Measurements from ENCODE around the gene CLPSL1.

Gene CLPSL1

DNA sequence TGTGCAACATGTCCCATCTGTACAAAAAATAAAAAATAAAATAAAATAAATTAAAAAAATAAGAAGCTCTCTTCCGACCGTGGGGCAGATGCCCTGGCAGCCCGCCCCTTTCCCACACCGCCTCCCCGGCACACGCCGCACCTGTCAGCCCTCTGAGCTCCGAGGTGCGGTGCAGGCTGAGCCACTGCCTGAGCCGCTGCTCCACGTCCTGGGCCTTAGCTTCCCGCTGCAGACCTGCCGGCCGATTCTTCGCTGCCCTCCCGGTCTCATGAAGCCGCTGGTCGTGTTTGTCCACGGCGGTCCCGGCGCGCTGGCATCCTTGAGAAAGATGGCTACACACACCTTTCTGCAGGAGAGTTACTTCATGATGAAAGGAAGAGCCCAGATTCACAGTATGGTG lies 15.1 kb upstream of the CLPSL1 start:
- Histone ChIP-seq H3K79me1 (ENCODE audit: low read length) (no peaks in the 10 kb centered on the region), H3K36me3 (ENCODE audit: control insufficient read depth, insufficient read depth, low read length) (no peaks in the 10 kb centered on the region), H3K18ac (ENCODE audit: low read length) (no peak overlapping the region), H3K4me1 (ENCODE audit: control insufficient read depth, low read depth, low read length) (no peaks in the 10 kb centered on the region), H4K8ac (ENCODE audit: low read depth, low read length) (no peak overlapping the region), H2BK5ac (ENCODE audit: low read length) (no peak overlapping the region), H3K56ac (ENCODE audit: low read length) (no peak overlapping the region), H3K27ac (ENCODE audit: low read depth, low read length) (no peak overlapping the region), H2BK120ac (ENCODE audit: low read depth, low read length) (no peak overlapping the region), H3K4me3 (ENCODE audit: low read length) (no peak overlapping the region), H4K5ac (ENCODE audit: low read length) (no peak overlapping the region), H3K4ac (ENCODE audit: low read depth, low read length) (no peak overlapping the region), H3K4me2 (ENCODE audit: low read length) (no peak overlapping the region), H2AK5ac (ENCODE audit: low read length) (no peak overlapping the region), H2BK15ac (replicated peaks; ENCODE audit: low read depth) (no peak overlapping the region), H3K79me2 (ENCODE audit: control insufficient read depth, insufficient read depth, low read length) (no peaks in the 10 kb centered on the region), H3K27me3 (ENCODE audit: insufficient read depth, low read length, poor library complexity) (no peaks in the 10 kb centered on the region), H3K9ac (ENCODE audit: low read length) (no peak overlapping the region), H3K23ac (ENCODE audit: low read length) (no peak overlapping the region)
- WGBS (ENCODE audit: extremely low coverage, insufficient coverage, low lambda C conversion rate) = no CpG with 5 or more reads among the region's 23 CpGs
- DNase-seq = no peak

DNA sequence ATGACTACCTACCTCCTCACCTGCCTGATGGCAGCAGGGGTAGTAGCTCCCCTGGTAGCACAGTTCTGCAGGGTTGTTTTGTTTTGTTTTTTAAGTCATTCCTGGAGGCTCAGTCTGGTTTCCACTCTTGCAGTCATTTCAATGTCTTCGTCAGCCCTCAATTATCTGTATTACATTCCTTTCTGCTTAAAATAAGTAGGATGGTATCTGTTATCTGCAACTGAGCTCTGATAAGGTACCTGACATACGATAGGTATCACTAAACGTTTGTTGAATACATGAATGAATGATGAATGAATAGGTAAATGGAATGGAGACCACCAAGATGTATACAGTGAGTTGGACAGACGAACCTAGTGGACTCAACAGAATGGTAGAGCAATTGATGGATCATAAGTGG lies 11.6 kb upstream of the CLPSL1 start:
- Histone ChIP-seq H2BK5ac (ENCODE audit: low read length) (no peak overlapping the region), H3K18ac (ENCODE audit: low read length) (no peak overlapping the region), H3K79me1 (ENCODE audit: low read length) (no peaks in the 10 kb centered on the region), H3K4ac (ENCODE audit: low read depth, low read length) (no peak overlapping the region), H3K23ac (ENCODE audit: low read length) (no peak overlapping the region), H3K9ac (ENCODE audit: low read length) (no peak overlapping the region), H3K36me3 (ENCODE audit: control insufficient read depth, insufficient read depth, low read length) (no peaks in the 10 kb centered on the region), H3K56ac (ENCODE audit: low read length) (no peak overlapping the region), H3K27ac (ENCODE audit: low read depth, low read length) (no peak overlapping the region), H3K79me2 (ENCODE audit: control insufficient read depth, insufficient read depth, low read length) (no peaks in the 10 kb centered on the region), H3K27me3 (ENCODE audit: insufficient read depth, low read length, poor library complexity) (no peaks in the 10 kb centered on the region), H2BK15ac (replicated peaks; ENCODE audit: low read depth) (no peak overlapping the region), H4K5ac (ENCODE audit: low read length) (no peak overlapping the region), H3K4me1 (ENCODE audit: control insufficient read depth, low read depth, low read length) (no peaks in the 10 kb centered on the region), H4K8ac (ENCODE audit: low read depth, low read length) (no peak overlapping the region), H2AK5ac (ENCODE audit: low read length) (no peak overlapping the region), H2BK120ac (ENCODE audit: low read depth, low read length) (no peak overlapping the region), H3K4me2 (ENCODE audit: low read length) (no peak overlapping the region), H3K4me3 (ENCODE audit: low read length) (no peak overlapping the region)
- WGBS (ENCODE audit: extremely low coverage, insufficient coverage, low lambda C conversion rate) = no CpG with 5 or more reads among the region's 4 CpGs
- DNase-seq = no peak

DNA sequence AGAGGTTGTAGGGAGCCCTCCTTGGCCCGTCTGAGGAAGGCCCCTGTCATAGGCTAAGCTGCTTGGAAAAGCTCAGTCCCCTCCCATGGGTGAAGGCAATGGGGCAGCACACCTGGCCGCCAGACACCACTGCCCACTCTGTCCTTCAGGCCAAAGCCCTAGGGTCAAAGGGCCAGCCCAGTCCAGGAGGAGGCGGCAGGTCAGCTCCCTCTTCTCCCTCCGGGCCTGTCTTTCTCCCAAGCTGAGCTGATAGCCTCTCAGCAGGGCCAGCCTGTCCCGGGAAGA lies 9.5 kb upstream of the CLPSL1 start:
- H3K4me3 ChIP-seq (ENCODE audit: low read length) = no peak overlapping the region
- H3K56ac ChIP-seq (ENCODE audit: low read length) = peak overlapping the region; percentile 53
- H3K18ac ChIP-seq (ENCODE audit: low read length) = no peak overlapping the region
- H3K4me1 ChIP-seq (ENCODE audit: control insufficient read depth, low read depth, low read length) = no peaks in the 10 kb centered on the region
- no peak overlapping the region for H3K9ac ChIP-seq (ENCODE audit: low read length)
- DNase-seq = no peak
- no peak overlapping the region for H3K4ac ChIP-seq (ENCODE audit: low read depth, low read length)
- H3K79me2 ChIP-seq (ENCODE audit: control insufficient read depth, insufficient read depth, low read length) = no peaks in the 10 kb centered on the region
- no peaks in the 10 kb centered on the region for H3K79me1 ChIP-seq (ENCODE audit: low read length)
- H4K5ac ChIP-seq (ENCODE audit: low read length) = no peak overlapping the region
- H3K27me3 ChIP-seq (ENCODE audit: insufficient read depth, low read length, poor library complexity) = no peaks in the 10 kb centered on the region
- no peak overlapping the region for H2BK5ac ChIP-seq (ENCODE audit: low read length)
- no peak overlapping the region for H2AK5ac ChIP-seq (ENCODE audit: low read length)
- H3K4me2 ChIP-seq (ENCODE audit: low read length) = no peak overlapping the region
- H3K36me3 ChIP-seq (ENCODE audit: control insufficient read depth, insufficient read depth, low read length) = no peaks in the 10 kb centered on the region
- no peak overlapping the region for H2BK15ac ChIP-seq (replicated peaks; ENCODE audit: low read depth)
- H3K23ac ChIP-seq (ENCODE audit: low read length) = no peak overlapping the region
- no CpG with 5 or more reads among the region's 5 CpGs for WGBS (ENCODE audit: extremely low coverage, insufficient coverage, low lambda C conversion rate)
- no peak overlapping the region for H2BK120ac ChIP-seq (ENCODE audit: low read depth, low read length)
- H3K27ac ChIP-seq (ENCODE audit: low read depth, low read length) = no peak overlapping the region
- no peak overlapping the region for H4K8ac ChIP-seq (ENCODE audit: low read depth, low read length)

DNA sequence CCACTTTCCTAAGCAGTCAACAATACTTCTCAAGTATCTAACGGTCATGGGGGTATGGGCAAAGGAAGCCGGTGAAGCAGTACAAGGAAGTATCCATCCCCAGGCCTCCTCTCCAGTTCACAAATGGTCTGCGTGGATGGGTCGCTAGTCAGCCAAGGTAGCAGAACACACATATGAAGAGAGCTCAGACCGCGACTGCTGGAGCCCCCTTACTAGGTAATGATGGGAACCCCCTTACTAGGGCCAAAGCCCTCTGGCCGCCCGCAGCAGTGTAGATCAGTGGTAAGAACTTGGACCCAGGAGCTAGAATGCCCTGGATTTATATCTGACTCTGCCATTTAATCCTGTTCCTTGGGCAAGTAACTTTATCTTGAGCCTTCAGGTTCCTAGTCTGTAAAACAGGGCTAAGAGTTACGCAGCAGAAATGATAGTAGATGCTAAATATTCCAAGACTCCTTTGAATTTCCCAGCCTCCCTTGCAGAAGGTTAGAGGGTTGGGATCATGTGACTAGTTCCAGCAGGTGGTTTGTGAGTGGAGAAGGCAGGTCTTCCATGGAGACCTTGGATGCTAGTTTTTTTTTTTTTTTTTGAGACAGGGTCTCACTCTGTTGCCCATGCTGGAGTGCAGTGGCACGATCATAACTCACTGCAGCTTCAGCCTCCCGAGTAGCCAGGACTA lies 6.6 kb upstream of the CLPSL1 start:
- Histone ChIP-seq H3K27me3 (ENCODE audit: insufficient read depth, low read length, poor library complexity) (no peaks in the 10 kb centered on the region), H2AK5ac (ENCODE audit: low read length) (no peak overlapping the region)

DNA sequence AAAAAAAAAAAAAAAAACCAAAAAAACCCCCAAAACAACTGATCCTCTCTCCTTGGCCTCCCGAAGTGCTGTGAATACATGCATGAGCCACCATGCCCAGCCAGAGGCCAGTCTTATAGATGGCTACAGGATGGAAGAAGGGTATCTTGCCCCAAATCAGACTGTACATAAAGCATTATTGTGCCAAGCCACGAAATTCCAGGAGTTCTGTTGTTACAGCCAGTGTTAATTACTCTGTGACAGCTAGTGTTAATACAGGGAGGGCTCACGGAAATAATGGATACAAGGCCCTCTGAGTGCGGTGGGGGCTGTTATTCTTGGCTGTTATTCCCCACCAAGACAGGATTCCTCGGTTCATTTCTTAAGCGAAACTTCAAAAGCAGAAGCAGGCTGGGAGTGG lies 5.8 kb upstream of the CLPSL1 start:
- H2AK5ac ChIP-seq (ENCODE audit: low read length) = no peak overlapping the region
- no peak overlapping the region for H3K56ac ChIP-seq (ENCODE audit: low read length)
- H3K27me3 ChIP-seq (ENCODE audit: insufficient read depth, low read length, poor library complexity) = no peaks in the 10 kb centered on the region
- no peak overlapping the region for H3K9ac ChIP-seq (ENCODE audit: low read length)
- H3K4me1 ChIP-seq (ENCODE audit: control insufficient read depth, low read depth, low read length) = no peaks in the 10 kb centered on the region
- no peak overlapping the region for H4K5ac ChIP-seq (ENCODE audit: low read length)
- no peak overlapping the region for H3K4me2 ChIP-seq (ENCODE audit: low read length)
- H3K79me2 ChIP-seq (ENCODE audit: control insufficient read depth, insufficient read depth, low read length) = no peaks in the 10 kb centered on the region
- no peak overlapping the region for H2BK5ac ChIP-seq (ENCODE audit: low read length)
- no peak overlapping the region for H3K27ac ChIP-seq (ENCODE audit: low read depth, low read length)
- no peak overlapping the region for H2BK120ac ChIP-seq (ENCODE audit: low read depth, low read length)
- no peaks in the 10 kb centered on the region for H3K36me3 ChIP-seq (ENCODE audit: control insufficient read depth, insufficient read depth, low read length)
- no peak overlapping the region for H3K4ac ChIP-seq (ENCODE audit: low read depth, low read length)
- H3K79me1 ChIP-seq (ENCODE audit: low read length) = no peaks in the 10 kb centered on the region
- no peak overlapping the region for H3K23ac ChIP-seq (ENCODE audit: low read length)
- H3K18ac ChIP-seq (ENCODE audit: low read length) = no peak overlapping the region
- no CpG with 5 or more reads among the region's 6 CpGs for WGBS (ENCODE audit: extremely low coverage, insufficient coverage, low lambda C conversion rate)
- no peak overlapping the region for H3K4me3 ChIP-seq (ENCODE audit: low read length)
- DNase-seq = no peak
- H4K8ac ChIP-seq (ENCODE audit: low read depth, low read length) = no peak overlapping the region
- H2BK15ac ChIP-seq (replicated peaks; ENCODE audit: low read depth) = no peak overlapping the region

More for the DNA sequence above, 6.6 kb upstream of the CLPSL1 start:
- no peak overlapping the region for H3K4ac ChIP-seq (ENCODE audit: low read depth, low read length)
- H3K23ac ChIP-seq (ENCODE audit: low read length) = no peak overlapping the region
- no CpG with 5 or more reads among the region's 11 CpGs for WGBS (ENCODE audit: extremely low coverage, insufficient coverage, low lambda C conversion rate)
- H2BK15ac ChIP-seq (replicated peaks; ENCODE audit: low read depth) = no peak overlapping the region
- no peak overlapping the region for H4K8ac ChIP-seq (ENCODE audit: low read depth, low read length)
- no peak overlapping the region for H3K9ac ChIP-seq (ENCODE audit: low read length)
- H3K36me3 ChIP-seq (ENCODE audit: control insufficient read depth, insufficient read depth, low read length) = no peaks in the 10 kb centered on the region
- no peak overlapping the region for H4K5ac ChIP-seq (ENCODE audit: low read length)
- no peaks in the 10 kb centered on the region for H3K79me2 ChIP-seq (ENCODE audit: control insufficient read depth, insufficient read depth, low read length)
- no peak for DNase-seq
- H3K18ac ChIP-seq (ENCODE audit: low read length) = no peak overlapping the region
- no peak overlapping the region for H3K4me3 ChIP-seq (ENCODE audit: low read length)
- H3K4me1 ChIP-seq (ENCODE audit: control insufficient read depth, low read depth, low read length) = no peaks in the 10 kb centered on the region
- H3K79me1 ChIP-seq (ENCODE audit: low read length) = no peaks in the 10 kb centered on the region
- H3K56ac ChIP-seq (ENCODE audit: low read length) = no peak overlapping the region
- H3K4me2 ChIP-seq (ENCODE audit: low read length) = no peak overlapping the region
- no peak overlapping the region for H2BK5ac ChIP-seq (ENCODE audit: low read length)
- no peak overlapping the region for H2BK120ac ChIP-seq (ENCODE audit: low read depth, low read length)
- no peak overlapping the region for H3K27ac ChIP-seq (ENCODE audit: low read depth, low read length)
